ENCODE results near the gene LRRC1.

LRRC1 gene

GRCh38 chr6:53794137-53794719, 577 bp upstream of the LRRC1 start:
- TF ChIP-seq TAF1 (IDR thresholded peaks at IDR 0.05; ENCODE audit: borderline replicate concordance, insufficient read depth, low read length), result no peak
- no peak for TF ChIP-seq POLR2AphosphoS5 (IDR thresholded peaks at IDR 0.05; ENCODE audit: low read depth, low read length)
- TF ChIP-seq FOXP2 (optimal IDR thresholded peaks at IDR 0.05; ENCODE audit: borderline replicate concordance, extremely low read depth, extremely low read length, insufficient read depth), result no peak
- TF ChIP-seq SIN3A (IDR thresholded peaks at IDR 0.05; ENCODE audit: borderline replicate concordance, insufficient read depth, low read length), result no peak
- TF ChIP-seq REST (IDR thresholded peaks at IDR 0.05; ENCODE audit: insufficient read depth in 1 of 2, low read depth in 2 of 2, low read length in 2 of 2), result no peak

GRCh38 chr6:53795340-53795701, 516 bp downstream of the LRRC1 start:
- TF ChIP-seq TAF1 (IDR thresholded peaks at IDR 0.05; ENCODE audit: borderline replicate concordance, insufficient read depth, low read length) (no peak), REST (IDR thresholded peaks at IDR 0.05; ENCODE audit: insufficient read depth in 1 of 2, low read depth in 2 of 2, low read length in 2 of 2) (no peak), POLR2AphosphoS5 (IDR thresholded peaks at IDR 0.05; ENCODE audit: low read depth, low read length) (no peak), FOXP2 (optimal IDR thresholded peaks at IDR 0.05; ENCODE audit: borderline replicate concordance, extremely low read depth, extremely low read length, insufficient read depth) (no peak), SIN3A (IDR thresholded peaks at IDR 0.05; ENCODE audit: borderline replicate concordance, insufficient read depth, low read length) (no peak)

- no peak for TF ChIP-seq REST (IDR thresholded peaks at IDR 0.05; ENCODE audit: insufficient read depth in 1 of 2, low read depth in 2 of 2, low read length in 2 of 2)
Measured at GRCh38 chr6:53795702-53796450, 1.1 kb downstream of the LRRC1 start.

GRCh38 chr6:53796451-53796780, 1.6 kb downstream of the LRRC1 start:
- no peak for TF ChIP-seq FOXP2 (optimal IDR thresholded peaks at IDR 0.05; ENCODE audit: borderline replicate concordance, extremely low read depth, extremely low read length, insufficient read depth)

- TF ChIP-seq TAF1 (IDR thresholded peaks at IDR 0.05; ENCODE audit: borderline replicate concordance, insufficient read depth, low read length) (no peak), SIN3A (IDR thresholded peaks at IDR 0.05; ENCODE audit: borderline replicate concordance, insufficient read depth, low read length) (no peak), FOXP2 (optimal IDR thresholded peaks at IDR 0.05; ENCODE audit: borderline replicate concordance, extremely low read depth, extremely low read length, insufficient read depth) (no peak), POLR2AphosphoS5 (IDR thresholded peaks at IDR 0.05; ENCODE audit: low read depth, low read length) (no peak), REST (IDR thresholded peaks at IDR 0.05; ENCODE audit: insufficient read depth in 1 of 2, low read depth in 2 of 2, low read length in 2 of 2) (no peak)
Measured at GRCh38 chr6:53796791-53797190, 2.0 kb downstream of the LRRC1 start.
